RWPE2 (cell line): ENCODE measurements around the gene RBMS3.

Source experiments
- ATAC-seq: fragments of 200-7000 bp; cut with Tn5 transposase; 3 replicates; pipeline ENCODE4 v1.9.1; 2021; ENCODE audit warnings: low read depth
- DNase-seq: peaks from one replicate; pipeline ENCODE4 v3.0.0-alpha.2; 2020; ENCODE audit warnings: low spot score
- H3K27ac ChIP-seq: fragments of 450-650 bp; 2 replicates; pipeline ENCODE4 v1.5.1; 2017; ENCODE audit warnings: mild to moderate bottlenecking; ENCODE audit not compliant: poor library complexity, severe bottlenecking
- H3K27me3 ChIP-seq: fragments of 250-450 bp; sonication (Bioruptor Pico); 2 replicates; pipeline ENCODE4 v1.5.1; 2021; ENCODE audit warnings: mild to moderate bottlenecking, moderate library complexity; ENCODE audit not compliant: insufficient read depth, poor library complexity, severe bottlenecking
- H3K36me3 ChIP-seq: fragments of 250-450 bp; sonication (Bioruptor Pico); 2 replicates; pipeline ENCODE4 v1.5.1; 2020; ENCODE audit warnings: low read depth, mild to moderate bottlenecking, moderate library complexity
- H3K4me1 ChIP-seq: fragments of 250-450 bp; sonication (Bioruptor Pico); 2 replicates; pipeline ENCODE4 v1.5.1; 2021; ENCODE audit warnings: mild to moderate bottlenecking, moderate library complexity; ENCODE audit not compliant: insufficient read depth, poor library complexity, severe bottlenecking
- H3K4me3 ChIP-seq: fragments of 250-450 bp; sonication (Bioruptor Pico); 2 replicates; pipeline ENCODE4 v1.5.1; 2021; ENCODE audit warnings: mild to moderate bottlenecking, moderate library complexity; ENCODE audit not compliant: severe bottlenecking
- H3K9me3 ChIP-seq: fragments of 250-450 bp; sonication (Bioruptor Pico); 2 replicates; pipeline ENCODE4 v1.5.1; 2021; ENCODE audit warnings: mild to moderate bottlenecking, moderate library complexity; ENCODE audit not compliant: severe bottlenecking
- CTCF ChIP-seq: fragments of 450-650 bp; IDR thresholded peaks from one replicate; pipeline ENCODE4 v1.5.1; 2017; ENCODE audit warnings: mild to moderate bottlenecking, moderate library complexity; ENCODE audit not compliant: poor library complexity, severe bottlenecking

The RBMS3 gene

DNA sequence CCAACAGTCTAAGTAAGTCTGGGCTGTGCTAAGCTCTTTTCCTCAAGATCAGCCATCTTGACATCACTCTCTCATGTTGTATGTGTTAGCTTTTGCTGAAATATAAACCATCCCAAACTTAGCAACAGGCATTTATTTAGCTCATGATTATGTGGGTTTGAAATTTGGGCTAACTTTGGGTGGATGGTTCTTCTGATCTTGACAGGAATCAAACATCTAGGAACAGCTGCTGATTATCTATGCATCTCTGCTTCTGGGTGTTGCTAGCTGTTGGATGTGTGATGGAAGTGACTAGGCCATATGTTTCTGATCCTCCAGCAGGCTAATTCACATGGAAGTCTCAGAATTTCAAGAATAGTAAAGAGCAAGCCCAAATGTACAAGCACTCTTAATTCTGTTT lies 710.3 kb downstream of the RBMS3 start:
- Histone ChIP-seq H3K4me1 (no peaks in the 10 kb centered on the region), H3K27me3 (no peaks in the 10 kb centered on the region), H3K9me3 (no peaks in the 10 kb centered on the region), H3K27ac (no peak overlapping the region), H3K4me3 (no peak overlapping the region), H3K36me3 (no peaks in the 10 kb centered on the region)
- DNase-seq: no peak
- TF ChIP-seq CTCF: no peak
- no peak for ATAC-seq

GRCh38 chr3:30002797-30003196 lies 721.9 kb downstream of the RBMS3 start:
- Histone ChIP-seq H3K36me3 (no peaks in the 10 kb centered on the region), H3K4me1 (no peaks in the 10 kb centered on the region), H3K27ac (no peak overlapping the region), H3K9me3 (no peaks in the 10 kb centered on the region), H3K27me3 (no peaks in the 10 kb centered on the region), H3K4me3 (no peak overlapping the region)
- TF ChIP-seq CTCF: no peak
- ATAC-seq (no peak), DNase-seq (no peak)

- no peak for ATAC-seq
- H3K27me3 ChIP-seq: no peaks in the 10 kb centered on the region
- H3K4me1 ChIP-seq: no peaks in the 10 kb centered on the region
- TF ChIP-seq CTCF: no peak
- no peak overlapping the region for H3K4me3 ChIP-seq
- H3K36me3 ChIP-seq: no peaks in the 10 kb centered on the region
- no peaks in the 10 kb centered on the region for H3K9me3 ChIP-seq
- no peak overlapping the region for H3K27ac ChIP-seq
- DNase-seq: no peak
Measured at GRCh38 chr3:30003741-30004140, 722.9 kb downstream of the RBMS3 start.

DNA sequence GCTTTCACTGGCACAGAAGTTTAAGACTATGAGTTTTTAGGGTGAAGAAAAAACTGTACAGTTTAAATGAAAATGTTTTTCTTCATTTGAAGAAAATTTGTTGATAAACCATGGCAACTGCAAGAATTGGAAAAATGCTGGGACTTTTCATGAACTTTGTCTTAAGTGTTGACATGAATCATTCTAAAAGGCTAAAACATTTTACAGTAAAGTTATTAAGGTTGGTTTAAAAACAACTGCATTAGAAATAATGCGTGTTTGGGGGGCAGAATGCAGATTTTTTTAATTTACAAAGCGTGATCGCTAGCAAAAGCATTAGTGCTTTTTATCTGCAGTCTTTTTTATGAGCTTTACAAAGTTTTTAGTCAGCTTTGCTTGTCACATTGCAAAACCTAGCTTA lies 723.6 kb downstream of the RBMS3 start:
- ATAC-seq (no peak), DNase-seq (no peak)
- Histone ChIP-seq H3K4me3 (no peak overlapping the region), H3K4me1 (no peaks in the 10 kb centered on the region), H3K36me3 (no peaks in the 10 kb centered on the region), H3K27me3 (no peaks in the 10 kb centered on the region), H3K9me3 (no peaks in the 10 kb centered on the region), H3K27ac (no peak overlapping the region)
- TF ChIP-seq CTCF: no peak

DNA sequence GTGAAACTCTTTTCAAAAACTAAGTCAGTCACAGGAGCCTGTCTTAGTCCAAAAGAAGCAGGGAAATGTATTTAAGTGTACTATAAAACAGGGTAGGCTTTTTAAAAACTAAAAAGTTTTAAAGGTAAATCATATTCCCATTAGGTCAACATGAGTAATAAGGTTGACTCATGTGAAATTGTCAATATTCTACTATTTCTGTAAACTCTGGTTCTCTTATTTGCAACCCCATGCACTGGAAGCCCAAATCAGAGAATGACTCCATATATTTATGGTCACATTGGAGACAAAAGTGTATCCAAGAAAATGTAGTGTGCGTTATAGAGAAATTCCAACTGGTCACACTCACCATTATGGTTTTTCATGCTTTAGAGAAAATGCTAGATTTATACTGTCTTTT lies 725.2 kb downstream of the RBMS3 start:
- no peak for DNase-seq
- no peak for TF ChIP-seq CTCF
- Histone ChIP-seq H3K36me3 (no peaks in the 10 kb centered on the region), H3K4me3 (no peak overlapping the region), H3K9me3 (no peaks in the 10 kb centered on the region), H3K4me1 (no peaks in the 10 kb centered on the region), H3K27ac (no peak overlapping the region), H3K27me3 (no peaks in the 10 kb centered on the region)
- ATAC-seq: no peak
